LNCAP (cell line): ENCODE results near the gene DLG1.

Experiments used
- TF ChIP-seq, protein P1 (sequence below): fragments of 450-650 bp; IDR thresholded peaks from 2 replicates; pipeline ENCODE4 v1.5.1; 2017; ENCODE audit warnings: mild to moderate bottlenecking

DLG1 gene

DNA sequence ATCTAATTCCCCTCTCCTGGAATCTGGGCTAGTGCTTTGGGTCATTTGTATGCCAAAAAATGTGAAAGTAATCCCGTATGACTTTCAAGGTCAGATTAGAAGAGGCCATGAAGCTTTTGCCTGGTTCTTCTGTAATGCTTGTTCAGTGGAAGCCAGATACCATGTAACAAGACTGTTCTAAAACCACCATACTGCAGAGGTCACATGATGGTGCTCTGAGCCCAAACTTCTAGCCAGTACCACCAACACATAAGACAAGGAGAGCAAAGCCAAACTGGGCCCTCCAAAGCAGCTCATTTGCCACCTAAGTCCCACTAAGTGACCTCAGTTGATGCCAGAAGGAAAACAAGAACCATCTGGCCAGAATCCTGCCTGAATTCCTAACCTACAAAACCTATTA is 204.5 kb downstream of the DLG1 start:
- TF ChIP-seq, protein P1, sequence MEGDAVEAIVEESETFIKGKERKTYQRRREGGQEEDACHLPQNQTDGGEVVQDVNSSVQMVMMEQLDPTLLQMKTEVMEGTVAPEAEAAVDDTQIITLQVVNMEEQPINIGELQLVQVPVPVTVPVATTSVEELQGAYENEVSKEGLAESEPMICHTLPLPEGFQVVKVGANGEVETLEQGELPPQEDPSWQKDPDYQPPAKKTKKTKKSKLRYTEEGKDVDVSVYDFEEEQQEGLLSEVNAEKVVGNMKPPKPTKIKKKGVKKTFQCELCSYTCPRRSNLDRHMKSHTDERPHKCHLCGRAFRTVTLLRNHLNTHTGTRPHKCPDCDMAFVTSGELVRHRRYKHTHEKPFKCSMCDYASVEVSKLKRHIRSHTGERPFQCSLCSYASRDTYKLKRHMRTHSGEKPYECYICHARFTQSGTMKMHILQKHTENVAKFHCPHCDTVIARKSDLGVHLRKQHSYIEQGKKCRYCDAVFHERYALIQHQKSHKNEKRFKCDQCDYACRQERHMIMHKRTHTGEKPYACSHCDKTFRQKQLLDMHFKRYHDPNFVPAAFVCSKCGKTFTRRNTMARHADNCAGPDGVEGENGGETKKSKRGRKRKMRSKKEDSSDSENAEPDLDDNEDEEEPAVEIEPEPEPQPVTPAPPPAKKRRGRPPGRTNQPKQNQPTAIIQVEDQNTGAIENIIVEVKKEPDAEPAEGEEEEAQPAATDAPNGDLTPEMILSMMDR: no peak

DNA sequence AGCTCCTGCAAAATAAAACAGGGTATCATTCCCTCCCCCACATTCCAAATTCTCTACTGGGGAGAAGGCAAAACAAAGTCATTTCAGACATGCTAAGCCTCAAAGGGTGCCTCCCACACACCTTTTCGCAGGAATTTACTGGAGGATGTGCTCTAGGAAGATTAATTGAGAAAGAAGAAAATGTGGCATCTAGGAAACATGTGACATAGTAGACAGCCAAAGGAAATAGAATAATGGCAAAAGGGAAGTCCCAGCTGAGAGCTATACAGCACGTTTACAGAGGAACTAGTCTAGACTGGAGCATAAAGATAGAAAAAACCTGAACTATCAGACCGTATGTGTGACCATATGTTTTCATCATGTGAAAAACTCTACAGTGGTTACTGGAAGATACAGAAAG is 210.0 kb downstream of the DLG1 start:
- TF ChIP-seq, protein P1: no peak

DNA sequence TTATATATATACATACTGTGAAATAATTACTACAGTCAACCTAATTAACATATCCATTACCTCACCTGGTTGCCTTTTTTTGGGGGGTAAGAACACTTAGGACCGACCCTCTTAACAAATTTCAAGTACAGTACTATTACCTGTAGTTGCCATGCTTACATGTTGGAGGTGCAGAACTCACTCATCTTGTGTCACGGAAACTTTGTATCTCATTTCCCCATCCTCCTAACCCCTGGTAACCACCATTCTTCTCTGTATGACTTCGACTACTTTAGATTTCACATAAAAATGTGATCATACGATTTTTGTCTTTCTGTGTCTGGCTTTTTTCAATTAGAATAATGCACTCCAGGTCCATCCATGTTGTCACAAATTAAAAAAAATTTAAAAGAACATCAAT is 213.3 kb downstream of the DLG1 start:
- TF ChIP-seq, protein P1: no peak

DNA sequence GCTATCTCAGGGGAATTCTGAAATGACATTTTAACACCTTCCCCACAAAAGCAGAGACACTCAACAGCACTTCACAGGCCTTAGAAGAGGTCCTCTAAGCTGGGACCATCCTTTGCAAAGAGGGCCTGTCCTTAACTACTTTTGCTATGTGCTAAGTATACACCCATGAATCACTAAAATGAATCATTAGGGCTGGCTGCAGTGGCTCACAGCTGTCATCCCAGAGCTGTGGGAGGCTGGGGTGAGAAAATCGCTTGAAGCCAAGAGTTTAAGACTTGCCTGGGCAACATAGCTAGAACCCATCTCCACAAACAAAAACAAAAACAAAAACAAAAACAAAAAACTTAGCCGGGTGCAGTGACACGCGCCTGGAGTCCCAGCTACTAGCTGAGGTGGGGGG is 214.9 kb downstream of the DLG1 start:
- TF ChIP-seq, protein P1: no peak

DNA sequence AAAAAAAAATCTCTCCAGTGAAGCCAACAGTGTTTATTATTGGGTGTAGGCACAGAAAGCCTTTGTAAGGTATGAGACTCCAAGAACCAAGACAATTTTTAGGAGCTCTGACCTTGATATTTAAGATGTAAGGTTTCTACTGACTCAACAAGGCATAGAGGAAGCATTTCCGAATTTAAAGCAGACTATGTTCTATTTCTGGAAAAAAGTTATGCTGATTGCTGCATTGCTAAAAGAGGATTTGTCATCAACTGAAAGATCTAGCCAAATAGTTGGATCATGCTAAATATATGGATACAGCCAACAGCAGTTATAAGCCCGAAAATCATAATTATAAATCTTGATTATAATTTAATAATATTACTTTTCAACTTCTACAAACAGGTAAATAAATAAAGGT is 215.5 kb downstream of the DLG1 start:
- TF ChIP-seq, protein P1: no peak

DNA sequence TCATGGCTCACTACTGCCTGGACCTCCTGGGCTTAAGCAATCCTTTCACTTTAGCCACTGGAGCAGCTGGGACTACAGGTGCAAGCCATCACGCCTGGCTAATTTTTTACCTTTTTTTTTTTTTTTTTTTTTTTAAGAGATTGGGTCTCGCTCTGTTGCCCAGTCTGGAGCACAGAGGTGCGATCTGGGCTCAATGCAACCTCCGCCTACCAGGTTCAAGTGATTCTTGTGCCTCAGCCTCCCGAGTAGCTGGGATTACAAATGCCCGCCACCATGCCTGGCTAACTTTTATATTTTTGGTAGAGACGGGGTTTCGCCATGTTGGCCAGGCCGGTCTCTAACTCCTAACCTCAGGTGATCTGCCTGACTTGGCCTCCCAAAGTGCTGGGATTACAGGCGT is 218.1 kb downstream of the DLG1 start:
- TF ChIP-seq, protein P1: no peak

DNA sequence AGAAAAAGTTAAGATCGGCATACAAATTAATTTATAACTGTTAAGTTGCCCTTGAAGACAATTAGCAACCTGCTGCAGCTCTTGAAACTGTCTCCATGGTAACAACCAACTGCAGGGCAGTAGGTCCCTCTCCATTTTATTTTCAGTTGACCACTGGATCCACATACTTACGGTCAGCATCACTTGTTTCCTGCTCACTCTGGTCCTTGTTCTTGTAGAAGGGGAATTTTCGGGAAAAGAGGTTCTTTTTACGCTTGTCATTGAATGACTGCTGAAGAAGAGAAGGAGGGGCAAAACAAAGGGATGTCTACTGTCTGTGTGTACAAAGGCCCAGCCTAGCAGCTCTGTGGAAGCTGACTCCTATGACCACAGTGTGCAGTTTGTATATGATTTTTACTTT is 222.0 kb downstream of the DLG1 start:
- TF ChIP-seq, protein P1: no peak

DNA sequence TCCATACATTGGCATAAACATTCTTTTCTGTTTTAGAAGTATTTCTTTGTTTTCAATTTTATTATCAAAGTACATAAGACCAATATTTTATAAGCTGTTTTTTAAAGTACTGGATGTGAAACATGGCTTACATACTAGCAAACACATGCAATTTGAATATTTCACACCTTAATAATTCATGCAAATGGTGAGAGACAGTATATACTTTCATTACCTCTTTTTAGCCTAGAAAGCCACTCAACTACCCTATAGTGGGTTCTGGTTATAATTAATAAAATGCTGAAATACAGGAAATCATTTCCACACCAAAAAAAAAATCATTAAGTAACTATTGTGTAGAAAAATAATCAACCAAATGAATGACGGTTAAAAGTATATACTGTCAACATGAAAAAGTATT is 230.3 kb downstream of the DLG1 start:
- TF ChIP-seq, protein P1: no peak
